Ramos (cell line): ENCODE data around the gene CENPE.

Experiments
- in situ Hi-C: fragments of 300-500 bp; cut with MboI; formaldehyde crosslinking; loops from one replicate; pipeline ENCODE4 v1.14.3; 2022; ENCODE audit warnings: low sequenced_read_pairs; ENCODE audit not compliant: unreplicated experiment

The CENPE gene

DNA sequence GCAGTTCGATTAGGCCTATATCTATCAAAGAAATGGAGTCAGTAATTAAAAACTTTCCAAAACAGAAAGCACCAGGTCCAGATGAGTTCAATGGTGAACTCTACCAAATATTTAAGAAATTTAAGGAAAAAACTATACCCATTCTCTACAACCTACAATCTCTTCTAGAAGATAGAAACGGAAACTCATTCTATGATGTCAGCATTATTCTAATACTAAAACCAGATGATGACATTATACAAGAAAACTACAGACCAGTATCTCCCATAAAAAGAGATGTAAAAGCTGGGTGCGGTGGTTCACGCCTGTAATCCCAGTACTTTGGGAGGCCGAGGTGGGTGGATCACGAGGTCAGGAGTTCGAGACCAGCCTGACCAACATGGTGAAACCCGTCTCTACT is 69.0 kb downstream of the CENPE start:
- in situ Hi-C loops: no loop called here

DNA sequence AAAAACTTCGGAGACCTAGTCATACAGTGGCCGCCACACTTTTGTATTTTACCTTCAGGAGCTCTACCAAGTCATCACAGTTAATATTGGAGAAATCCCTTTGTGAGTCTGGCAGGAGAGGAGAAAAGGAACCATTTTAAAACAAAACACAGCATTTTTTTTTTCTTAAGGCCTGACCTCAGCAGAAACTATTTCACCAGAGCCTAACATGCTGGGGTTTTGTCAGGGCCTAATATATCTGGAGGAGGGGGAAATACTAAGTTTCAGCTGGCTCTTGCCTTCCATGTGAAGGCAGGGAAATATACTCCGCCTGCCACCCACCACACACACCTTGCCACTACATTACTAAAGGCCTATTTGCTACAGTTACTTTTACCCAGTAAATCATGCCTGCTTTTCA is 72.0 kb downstream of the CENPE start:
- in situ Hi-C loops: no loop called here

DNA sequence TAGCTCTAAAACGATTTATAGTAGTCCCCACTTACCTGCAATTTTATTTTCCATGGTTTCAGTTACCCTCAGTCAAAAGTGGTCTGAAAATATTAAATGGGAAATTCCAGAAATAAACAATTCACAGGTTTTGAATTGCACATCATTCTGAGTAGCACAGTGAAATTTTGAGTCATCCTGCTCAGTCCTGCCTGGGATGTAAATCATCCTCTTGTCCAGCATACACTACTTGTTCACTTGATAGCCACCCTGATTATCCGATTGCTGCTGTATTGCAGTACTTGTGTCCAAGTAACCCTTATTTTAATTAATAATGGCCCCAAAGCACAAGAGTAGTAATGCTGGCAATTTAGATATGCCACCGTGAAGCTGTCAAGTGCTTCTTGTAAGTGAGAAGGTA is 75.0 kb downstream of the CENPE start:
- in situ Hi-C loops: no loop called here

DNA sequence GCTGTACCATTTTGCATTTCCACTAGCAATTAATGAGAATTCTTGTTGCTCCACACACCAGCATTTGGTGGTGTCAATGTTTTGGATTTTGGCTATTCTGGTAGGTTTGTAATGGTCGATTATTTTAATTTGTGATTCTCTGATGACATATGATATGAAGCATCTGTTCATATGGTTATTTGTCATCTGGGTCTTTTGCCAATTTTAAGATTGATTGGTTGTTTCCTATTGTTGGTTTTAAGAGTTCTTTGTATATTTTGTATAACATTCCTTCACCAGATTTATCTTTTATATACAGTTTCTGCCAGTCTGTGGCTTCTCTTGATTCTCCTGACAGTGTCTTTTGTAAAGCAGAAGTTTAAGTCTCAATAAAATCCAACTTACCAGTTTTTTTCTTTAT is 80.0 kb downstream of the CENPE start:
- in situ Hi-C loops: no loop called here

DNA sequence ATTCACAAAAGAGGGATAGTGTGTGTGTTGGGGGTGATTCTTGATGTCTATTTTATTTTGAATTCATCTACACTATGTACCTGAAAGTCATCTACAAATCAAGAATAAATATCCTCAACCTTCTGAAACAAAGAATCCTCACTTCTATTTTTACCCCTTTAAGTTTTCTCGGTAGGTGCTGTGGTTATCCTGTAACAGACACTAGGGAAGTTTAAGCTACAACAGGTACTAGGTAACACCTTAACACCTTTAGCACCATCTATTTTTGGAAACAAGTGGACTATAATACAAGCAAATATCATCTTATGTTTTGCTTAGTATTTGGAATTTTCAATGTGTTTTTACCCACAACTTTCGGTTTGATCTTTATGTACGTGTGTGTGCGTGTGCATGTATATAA is 86.5 kb downstream of the CENPE start:
- in situ Hi-C loops: no loop called here

DNA sequence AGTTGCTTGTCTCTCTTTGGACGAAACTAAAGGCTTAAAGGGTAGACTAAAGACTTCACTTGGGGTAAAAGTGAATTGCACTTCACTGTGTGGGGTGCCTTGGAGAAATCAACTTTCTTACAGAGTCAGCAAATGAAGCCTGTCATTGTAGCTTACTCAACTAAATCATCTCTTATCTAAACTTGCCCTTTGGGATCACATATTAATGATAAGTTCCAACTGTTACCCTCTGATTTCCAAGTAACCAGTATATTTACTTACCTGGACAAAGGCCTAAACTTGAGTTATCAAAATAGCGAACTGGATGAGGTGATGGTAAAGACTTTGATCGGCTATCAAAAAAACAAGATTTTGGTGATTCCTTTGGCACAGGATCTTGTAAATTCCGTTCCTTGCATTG is 89.6 kb downstream of the CENPE start:
- in situ Hi-C loops: no loop called here

DNA sequence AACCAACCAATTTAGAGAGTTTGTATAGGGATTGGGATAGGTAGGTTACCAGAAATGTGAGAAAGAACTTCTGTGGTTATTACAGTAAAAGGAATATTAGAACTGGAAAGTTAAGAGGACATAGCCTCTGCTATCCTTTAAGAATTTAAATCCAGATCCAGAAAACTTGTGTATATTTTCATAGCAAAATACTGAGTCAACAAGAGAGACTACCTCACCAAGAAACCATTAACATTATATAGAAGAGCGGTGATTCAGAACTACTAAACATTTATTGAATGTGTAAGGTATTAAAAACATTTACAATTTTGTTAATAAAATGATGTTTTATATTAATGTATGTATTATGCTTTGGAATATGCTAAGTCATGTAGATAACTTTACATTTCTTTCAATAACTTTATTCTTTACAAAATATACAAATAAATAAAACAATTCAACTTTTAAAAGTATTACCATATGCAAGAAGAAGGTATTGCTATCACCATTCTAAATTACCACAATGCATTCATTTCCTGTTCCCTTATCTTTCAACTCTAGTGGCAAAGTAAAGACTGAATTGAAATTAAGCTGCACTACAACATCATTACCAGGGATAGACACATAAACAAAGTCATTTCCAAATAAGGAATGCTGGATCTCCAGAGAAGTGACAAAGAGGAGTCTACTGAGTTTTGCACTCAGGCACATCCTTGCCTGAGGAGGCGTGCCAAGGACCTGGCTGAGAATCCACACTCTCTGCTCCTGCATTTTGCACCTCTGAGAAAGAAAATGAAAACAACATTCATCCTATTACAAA is 92.4 kb downstream of the CENPE start:
- in situ Hi-C loops: no loop called here

DNA sequence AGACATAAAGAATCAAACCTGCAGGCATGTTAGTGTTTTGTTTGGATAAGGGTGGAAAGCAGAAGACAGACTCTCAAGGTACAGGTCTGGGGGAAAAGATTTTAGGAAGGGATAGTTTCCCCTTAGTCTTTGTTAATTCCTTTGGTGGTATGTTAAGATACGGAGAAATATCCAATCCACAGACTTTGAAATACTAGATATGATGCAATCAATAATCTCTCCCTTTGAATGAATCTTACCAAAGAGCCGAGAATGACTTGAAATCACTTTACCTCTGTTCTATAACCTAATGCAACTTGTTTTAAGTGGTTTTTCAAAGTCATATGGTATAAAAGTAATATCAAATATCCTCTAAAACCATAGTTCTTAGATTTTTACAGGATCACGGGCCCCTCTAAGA is 93.3 kb downstream of the CENPE start:
- in situ Hi-C loops: no loop called here

DNA sequence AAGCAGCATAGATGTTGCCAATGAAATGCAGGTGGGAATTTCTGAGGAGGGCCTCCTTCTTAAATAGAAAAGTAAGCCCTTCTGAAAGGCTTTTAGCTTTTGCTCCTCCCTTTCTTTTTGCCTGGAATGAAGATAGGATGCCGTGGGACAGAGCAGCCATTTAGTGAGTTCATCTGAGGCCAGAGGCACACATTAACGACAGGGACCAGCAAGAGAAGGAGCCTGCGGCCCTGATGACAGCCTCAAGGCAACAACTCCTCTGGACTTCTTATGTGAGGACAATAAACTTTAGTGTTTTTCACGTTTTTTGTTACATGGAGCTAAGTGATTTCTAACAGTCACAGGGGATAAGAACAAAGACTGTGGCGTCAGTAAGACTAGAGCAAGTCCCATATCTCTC is 97.5 kb downstream of the CENPE start:
- in situ Hi-C loops: no loop called here

DNA sequence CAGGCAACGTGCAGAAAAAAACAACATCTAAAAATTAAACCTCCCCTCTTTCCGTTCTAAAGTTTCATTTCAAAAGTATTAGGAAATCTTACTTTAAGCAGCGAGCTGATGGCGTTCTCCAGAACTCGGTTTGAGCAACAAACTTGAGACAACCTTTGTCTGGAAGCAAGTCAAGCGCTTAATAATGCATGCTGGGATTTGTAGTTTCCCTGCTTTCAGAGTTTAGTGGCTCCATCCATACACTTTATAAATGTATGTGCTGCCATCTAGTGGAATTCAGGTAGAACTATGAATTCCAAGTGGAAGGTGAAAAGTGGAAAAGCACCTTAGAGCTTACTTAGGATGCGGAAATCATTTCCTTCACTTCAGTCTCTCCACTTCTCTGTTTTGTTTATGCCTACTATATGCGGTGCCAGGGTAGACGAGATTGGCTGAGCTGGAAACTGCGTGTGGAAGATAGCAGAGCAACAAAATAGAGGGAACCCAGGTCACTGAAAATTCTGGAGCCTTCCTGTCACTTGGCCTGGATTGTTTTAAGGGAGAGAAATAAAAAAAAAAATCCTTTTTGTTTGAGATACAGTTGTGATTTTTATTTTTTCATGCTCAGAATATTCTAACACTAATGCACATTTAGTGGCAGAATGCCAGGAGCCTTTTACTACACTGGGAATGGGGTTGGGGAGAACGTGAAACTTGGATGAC is 98.3 kb downstream of the CENPE start, which contains the start of gene BDH2:
Gene BDH2 (minus strand): TSS at position 144 of the 702 bp plus-strand sequence. CDS start 3,580 bp downstream, outside the sequence.
- in situ Hi-C loops: loop anchor here (10.0 kb wide), 1 partner anchor 655 kb away; no protein-coding TSS in a partner anchor

DNA sequence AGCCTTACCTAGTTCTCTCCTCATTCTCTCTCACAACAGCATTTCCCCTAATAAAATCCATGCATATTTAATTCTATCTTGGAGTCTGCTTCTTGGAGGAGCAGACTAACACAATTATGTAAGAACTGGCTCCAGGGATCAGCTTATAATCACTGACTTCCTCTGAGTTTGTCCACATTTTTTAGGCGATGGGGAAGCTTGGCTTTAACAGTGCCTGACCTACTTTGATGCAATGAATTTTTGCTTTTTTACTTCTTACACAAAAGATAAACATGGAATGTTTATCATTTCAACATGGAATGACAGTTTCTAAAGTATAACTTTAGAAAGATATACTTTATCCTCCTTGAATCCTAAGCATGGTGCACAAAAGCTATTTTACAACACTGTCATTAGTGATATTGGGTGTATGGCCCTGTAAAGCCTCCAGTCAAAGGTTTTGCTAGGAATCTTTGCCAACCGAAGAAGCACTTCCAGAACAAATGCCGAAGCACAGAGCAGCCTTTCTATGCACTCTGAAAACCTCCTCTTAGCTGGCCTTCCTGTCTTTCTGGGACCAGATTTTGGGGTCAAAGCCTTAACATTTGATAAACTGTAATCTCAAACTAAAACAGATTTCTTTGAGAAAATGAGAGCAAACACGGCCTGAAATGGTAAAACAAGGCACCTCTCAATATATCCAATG is 99.2 kb downstream of the CENPE start:
- in situ Hi-C loops: loop anchor here (10.0 kb wide), 1 partner anchor 654 kb away; no protein-coding TSS in a partner anchor

DNA sequence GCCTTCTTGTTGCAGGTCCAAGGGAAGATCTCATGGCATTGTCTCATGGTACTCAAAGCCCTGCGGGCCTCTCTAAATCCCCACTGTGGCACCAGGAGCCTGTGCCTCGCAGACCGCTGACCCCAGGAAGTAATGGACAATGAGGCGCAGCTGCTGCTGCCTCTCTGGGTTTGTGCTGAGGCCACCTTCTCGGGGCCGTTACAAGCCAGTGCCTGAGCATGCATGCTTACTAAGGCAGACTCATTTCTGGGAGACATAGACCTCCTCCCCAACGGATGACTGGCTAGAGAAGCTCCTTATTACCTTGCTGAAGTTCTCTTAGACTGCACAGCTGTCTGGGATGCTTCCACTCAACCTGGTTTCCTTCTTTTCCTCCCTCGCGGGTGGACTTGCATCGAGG is 99.8 kb downstream of the CENPE start:
- in situ Hi-C loops: loop anchor here (10.0 kb wide), 1 partner anchor 654 kb away; no protein-coding TSS in a partner anchor

DNA sequence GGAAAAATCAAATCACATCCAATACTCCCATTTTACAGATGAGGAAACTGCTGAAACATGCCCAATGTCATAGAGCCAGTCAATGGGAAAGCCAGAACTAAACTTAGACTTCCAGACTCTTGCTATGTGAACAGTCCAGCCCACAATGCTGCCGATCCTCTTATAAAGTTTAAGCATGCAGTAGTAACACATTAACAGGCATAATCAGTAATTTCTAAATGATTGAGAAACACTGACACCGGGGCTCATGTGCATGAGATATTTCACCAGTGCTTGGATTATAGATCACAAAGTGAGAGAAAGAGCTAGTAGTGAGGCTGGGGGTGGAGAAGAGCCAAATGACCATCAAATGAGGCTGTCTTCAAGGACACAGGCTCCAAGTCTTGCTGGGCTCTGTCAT is 101.0 kb downstream of the CENPE start:
- in situ Hi-C loops: loop anchor here (10.0 kb wide), 1 partner anchor 652 kb away; no protein-coding TSS in a partner anchor

DNA sequence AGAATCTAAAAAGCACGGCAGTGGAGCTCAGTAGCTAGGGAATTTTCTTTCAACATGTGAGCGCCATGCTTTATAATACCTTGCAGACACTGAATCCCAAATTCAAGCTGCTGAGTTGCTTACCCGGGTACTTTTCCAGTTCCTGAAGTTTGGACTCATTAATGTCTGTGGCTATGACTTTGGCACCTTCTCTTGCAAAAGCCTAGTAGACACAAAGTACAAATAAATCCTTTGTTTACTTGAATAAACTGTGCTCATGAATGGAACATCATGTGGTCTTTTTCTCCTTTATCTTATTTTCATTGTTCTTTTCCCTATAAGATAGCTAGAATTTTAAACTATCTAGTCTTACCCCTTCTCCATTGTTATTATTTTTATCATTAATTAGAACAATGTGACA is 103.1 kb downstream of the CENPE start:
- in situ Hi-C loops: loop anchor here (10.0 kb wide), 1 partner anchor 650 kb away; no protein-coding TSS in a partner anchor

DNA sequence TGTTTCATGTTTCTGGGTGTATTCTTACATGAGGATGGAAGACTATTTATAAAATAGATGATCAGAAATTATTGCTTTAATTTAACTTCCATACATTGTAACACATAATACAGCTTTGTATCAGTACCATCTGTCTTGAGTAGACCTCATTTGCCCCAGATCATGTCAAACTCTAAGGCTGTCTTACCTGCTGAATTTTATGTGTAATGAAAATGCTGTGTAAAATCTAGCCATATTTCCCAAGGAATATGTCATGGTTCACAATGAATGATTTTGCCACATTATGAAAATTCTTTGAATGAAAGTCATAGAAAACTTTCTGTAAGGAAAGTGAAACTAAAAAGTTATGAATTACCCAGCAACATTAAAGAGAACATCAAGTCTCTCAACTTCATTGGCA is 105.9 kb downstream of the CENPE start:
- in situ Hi-C loops: loop anchor here (10.0 kb wide), 1 partner anchor 647 kb away; no protein-coding TSS in a partner anchor

DNA sequence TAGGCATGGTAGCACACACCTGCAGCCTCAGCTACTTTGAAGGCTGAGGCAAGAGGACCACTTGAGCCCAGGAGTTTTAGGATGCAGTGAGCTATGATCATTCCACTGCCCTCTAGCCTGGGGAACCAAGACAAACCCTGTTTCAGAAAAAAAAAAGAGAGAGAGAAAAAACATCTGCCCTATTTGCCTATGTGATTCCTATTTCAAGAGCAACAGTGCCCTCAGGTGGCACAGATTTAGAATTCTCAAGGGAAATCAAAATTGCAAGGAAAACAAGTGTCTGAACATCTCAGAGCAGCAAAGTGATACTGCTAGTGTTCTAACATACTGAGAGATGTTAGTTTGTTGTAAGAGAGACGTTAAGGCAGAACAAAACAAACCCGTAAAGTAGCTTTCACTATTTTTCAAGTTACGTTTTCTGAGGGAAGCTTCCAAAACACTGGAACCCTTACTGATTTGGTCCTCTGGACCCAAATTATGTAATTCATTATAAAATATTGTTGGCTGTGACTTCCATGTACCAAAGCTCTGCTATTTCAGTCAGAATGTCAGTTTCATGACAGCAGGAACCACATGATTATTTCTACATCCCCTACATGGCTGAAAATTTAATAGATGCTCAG is 106.4 kb downstream of the CENPE start:
- in situ Hi-C loops: loop anchor here (10.0 kb wide), 1 partner anchor 647 kb away; no protein-coding TSS in a partner anchor

DNA sequence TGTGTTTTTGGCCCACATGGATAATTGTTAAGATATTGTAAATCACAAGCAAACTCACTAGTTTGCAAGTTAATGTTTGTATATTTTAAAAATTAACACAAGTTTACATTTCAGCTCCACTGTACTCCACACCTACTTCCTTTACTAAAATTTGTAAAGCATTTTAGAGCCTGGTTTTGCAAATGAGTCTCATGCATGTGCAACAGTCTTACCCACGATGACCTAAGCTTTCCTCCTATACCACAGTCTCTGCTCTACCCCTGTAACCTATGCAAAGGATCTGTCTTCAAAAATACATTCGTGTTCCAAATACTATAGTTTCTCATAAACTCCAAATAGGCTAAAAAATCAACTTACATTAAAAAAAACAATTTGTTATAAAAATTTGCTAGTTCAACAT is 108.7 kb downstream of the CENPE start:
- in situ Hi-C loops: loop anchor here (5.0 kb wide), 1 partner anchor 467 kb away; no protein-coding TSS in a partner anchor

DNA sequence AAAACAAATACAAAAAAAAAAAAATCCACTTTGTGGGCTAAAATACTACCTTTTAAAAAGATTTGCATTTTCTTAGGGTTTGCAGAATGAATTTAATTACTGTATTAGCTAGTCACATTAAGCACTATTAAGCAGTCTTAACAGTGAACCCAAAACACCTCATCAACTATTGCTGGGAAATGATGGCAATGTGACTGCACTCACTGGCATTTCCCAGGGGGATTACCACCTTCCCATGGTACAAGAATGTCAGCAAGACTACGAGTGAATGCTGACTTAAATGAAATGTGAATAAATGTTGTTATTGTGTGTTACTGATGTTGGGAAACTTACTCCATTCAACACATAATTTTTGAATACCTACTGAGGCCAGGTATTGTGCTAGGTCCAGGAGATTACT is 111.6 kb downstream of the CENPE start:
- in situ Hi-C loops: loop anchor here (5.0 kb wide), 1 partner anchor 464 kb away; no protein-coding TSS in a partner anchor

DNA sequence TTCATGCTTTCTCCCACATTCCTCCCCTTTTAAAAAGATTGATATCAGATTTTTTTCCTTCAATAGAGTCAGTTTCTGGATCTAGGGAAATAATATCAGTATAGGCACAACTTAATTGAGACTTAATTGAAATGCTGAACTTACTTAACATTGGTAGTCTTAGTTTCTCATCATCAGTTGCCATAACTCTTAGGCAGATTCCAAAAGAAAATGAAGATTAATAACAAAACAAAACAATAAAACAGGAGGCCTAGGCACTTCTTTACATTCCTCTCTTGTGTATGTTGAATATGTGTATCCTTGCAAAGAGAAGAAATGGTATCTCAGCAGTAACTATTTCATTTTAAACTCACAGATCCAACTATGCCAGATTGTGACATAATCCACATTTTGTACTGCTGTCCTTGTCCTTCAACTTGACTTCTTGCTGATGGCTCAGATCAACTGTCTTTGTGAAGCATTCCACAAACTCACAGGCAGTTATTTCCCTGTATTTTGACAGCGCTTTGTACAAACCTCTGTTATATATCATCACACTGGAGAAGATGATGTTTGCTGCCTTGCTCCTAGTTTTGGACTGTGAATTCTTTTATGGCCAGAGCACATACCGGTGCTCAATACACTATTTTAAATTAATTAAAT is 112.5 kb downstream of the CENPE start:
- in situ Hi-C loops: loop anchor here (5.0 kb wide), 1 partner anchor 463 kb away; no protein-coding TSS in a partner anchor
